ENCODE measurements around the gene CTNNA3. TPM values are rescaled to one million over a fixed set of nuclear protein-coding genes. Genes with fewer than 3 reads are reported as not detected.

The CTNNA3 gene
- total and polyA plus RNA-seq, 2 donors (not counting 1 experiment from before 2014, with no cell fraction given) = not detected

DNA sequence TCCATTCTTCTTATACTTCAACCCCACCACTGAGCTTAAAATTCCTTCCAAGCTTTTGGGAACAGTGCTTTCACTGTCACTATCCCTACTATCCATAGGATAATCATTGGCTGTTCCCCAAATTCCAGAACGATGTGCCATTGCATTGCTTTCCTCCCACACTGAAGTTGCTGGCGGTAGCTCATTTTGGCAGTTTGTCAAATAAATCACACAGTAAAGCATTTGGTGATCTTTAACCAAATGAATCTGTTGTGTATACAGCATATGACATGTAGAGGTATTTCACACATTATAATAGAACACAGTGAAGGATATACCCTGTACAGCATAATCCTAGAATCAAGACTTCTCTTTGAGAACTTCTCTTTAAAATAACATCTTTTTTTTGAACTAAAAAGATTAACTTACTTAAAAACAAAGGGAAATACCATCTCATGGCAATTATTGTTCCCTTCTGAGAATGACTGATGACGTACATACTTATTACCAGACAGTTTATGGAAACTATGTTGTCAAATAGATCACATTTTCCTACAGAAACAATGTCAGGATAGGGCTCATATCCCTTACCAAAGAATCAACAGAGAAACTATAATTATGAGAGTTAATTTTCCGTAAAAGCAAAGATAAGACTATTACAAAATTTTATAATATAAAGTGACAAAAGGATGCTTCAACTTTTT, 93.6 kb downstream of the CTNNA3 start:
- Histone ChIP-seq H3K4me3 (replicated peaks in 1 of 4; ENCODE audit: control extremely low read depth in 1 of 4, insufficient read depth in 1 of 4, low read depth in 3 of 4, low read length in 4 of 4) (no peak overlapping the region), H3K9me3 (ENCODE audit: control insufficient read depth, insufficient read depth, low read depth, low read length) (no peaks in the 10 kb centered on the region), H3K4me1 (ENCODE audit: control insufficient read depth, extremely low read depth, insufficient read depth, low read length) (peaks cover 5% of the 10 kb centered on the region), H3K4me2 (ENCODE audit: extremely low read depth, insufficient read depth, low read length) (peak overlapping the region; percentile 58), H3K27ac (ENCODE audit: insufficient read depth, low read length) (peak overlapping the region; percentile 12), H3K27me3 (ENCODE audit: control insufficient read depth, insufficient read depth, low read length) (no peaks in the 10 kb centered on the region), H3K79me2 (ENCODE audit: control insufficient read depth, insufficient read depth, low read length) (no peaks in the 10 kb centered on the region), H3K36me3 (ENCODE audit: control insufficient read depth, insufficient read depth, low read length) (no peaks in the 10 kb centered on the region), H2AFZ (ENCODE audit: low read length) (no peak overlapping the region), H4K20me1 (ENCODE audit: control insufficient read depth, extremely low read depth, insufficient read depth, low read length) (no peaks in the 10 kb centered on the region), H3K9ac (ENCODE audit: insufficient read depth, low read length) (no peak overlapping the region)
- DNase-seq (ENCODE audit: low read depth in 2 of 2) = peak; percentile 83 to 95
- TF ChIP-seq, protein P1, sequence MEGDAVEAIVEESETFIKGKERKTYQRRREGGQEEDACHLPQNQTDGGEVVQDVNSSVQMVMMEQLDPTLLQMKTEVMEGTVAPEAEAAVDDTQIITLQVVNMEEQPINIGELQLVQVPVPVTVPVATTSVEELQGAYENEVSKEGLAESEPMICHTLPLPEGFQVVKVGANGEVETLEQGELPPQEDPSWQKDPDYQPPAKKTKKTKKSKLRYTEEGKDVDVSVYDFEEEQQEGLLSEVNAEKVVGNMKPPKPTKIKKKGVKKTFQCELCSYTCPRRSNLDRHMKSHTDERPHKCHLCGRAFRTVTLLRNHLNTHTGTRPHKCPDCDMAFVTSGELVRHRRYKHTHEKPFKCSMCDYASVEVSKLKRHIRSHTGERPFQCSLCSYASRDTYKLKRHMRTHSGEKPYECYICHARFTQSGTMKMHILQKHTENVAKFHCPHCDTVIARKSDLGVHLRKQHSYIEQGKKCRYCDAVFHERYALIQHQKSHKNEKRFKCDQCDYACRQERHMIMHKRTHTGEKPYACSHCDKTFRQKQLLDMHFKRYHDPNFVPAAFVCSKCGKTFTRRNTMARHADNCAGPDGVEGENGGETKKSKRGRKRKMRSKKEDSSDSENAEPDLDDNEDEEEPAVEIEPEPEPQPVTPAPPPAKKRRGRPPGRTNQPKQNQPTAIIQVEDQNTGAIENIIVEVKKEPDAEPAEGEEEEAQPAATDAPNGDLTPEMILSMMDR (conservative IDR thresholded peaks at IDR 0.05 in 1 of 2, IDR thresholded peaks at IDR 0.05 in 1 of 2; ENCODE audit: low read depth in 1 of 2, low read length in 2 of 2) = no peak
- no peak for TF ChIP-seq EZH2 (IDR thresholded peaks at IDR 0.05; ENCODE audit: low read length, missing control alignments)

DNA sequence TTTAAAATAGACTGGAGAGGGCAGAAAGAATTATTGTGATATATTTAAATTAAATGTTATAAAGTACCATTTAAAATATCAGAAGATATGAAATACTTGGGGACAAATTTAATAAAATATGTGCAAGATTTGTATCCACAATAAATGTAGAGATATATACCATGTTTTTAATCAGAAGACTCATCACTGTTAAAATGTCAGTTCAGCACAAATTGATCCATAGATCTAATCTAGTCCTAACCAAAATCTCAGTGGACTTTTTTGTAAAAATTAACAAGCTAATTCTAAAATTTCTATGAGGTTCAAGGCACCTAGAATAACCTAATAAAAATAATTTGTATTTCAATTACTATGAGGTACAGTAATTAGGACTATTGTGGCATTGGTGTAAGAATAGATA, 96.4 kb downstream of the CTNNA3 start:
- H3K36me3 ChIP-seq (ENCODE audit: control insufficient read depth, insufficient read depth, low read length) = no peaks in the 10 kb centered on the region
- no peak overlapping the region for H3K4me3 ChIP-seq (replicated peaks in 1 of 4; ENCODE audit: control extremely low read depth in 1 of 4, insufficient read depth in 1 of 4, low read depth in 3 of 4, low read length in 4 of 4)
- no peaks in the 10 kb centered on the region for H4K20me1 ChIP-seq (ENCODE audit: control insufficient read depth, extremely low read depth, insufficient read depth, low read length)
- peaks cover 5% of the 10 kb centered on the region for H3K4me1 ChIP-seq (ENCODE audit: control insufficient read depth, extremely low read depth, insufficient read depth, low read length)
- TF ChIP-seq EZH2 (IDR thresholded peaks at IDR 0.05; ENCODE audit: low read length, missing control alignments) = no peak
- TF ChIP-seq, protein P1 (conservative IDR thresholded peaks at IDR 0.05 in 1 of 2, IDR thresholded peaks at IDR 0.05 in 1 of 2; ENCODE audit: low read depth in 1 of 2, low read length in 2 of 2) = no peak
- H3K27me3 ChIP-seq (ENCODE audit: control insufficient read depth, insufficient read depth, low read length) = no peaks in the 10 kb centered on the region
- no peaks in the 10 kb centered on the region for H3K9me3 ChIP-seq (ENCODE audit: control insufficient read depth, insufficient read depth, low read depth, low read length)
- no peak for DNase-seq (ENCODE audit: low read depth in 2 of 2)
- no peak overlapping the region for H3K4me2 ChIP-seq (ENCODE audit: extremely low read depth, insufficient read depth, low read length)
- H2AFZ ChIP-seq (ENCODE audit: low read length) = no peak overlapping the region
- H3K9ac ChIP-seq (ENCODE audit: insufficient read depth, low read length) = no peak overlapping the region
- no peak overlapping the region for H3K27ac ChIP-seq (ENCODE audit: insufficient read depth, low read length)
- no peaks in the 10 kb centered on the region for H3K79me2 ChIP-seq (ENCODE audit: control insufficient read depth, insufficient read depth, low read length)

DNA sequence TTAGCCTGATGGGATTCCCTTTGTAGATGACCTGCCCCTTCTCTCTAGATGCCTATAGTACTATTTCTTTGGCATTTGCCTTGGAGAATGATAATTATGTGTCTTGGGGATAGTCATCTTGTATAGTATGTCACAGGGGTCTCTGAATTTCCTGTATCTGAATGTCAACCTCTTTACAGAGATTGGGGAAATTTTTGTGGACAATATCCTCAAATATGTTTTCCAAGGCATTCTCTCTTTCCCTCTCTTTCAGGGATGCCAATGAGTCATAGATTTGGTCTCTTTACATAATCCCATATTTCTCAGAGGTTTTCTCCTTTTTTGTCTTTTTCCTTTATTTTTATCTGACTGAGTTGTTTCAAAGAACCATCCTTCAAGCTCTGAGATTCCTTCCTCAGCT, 99.4 kb downstream of the CTNNA3 start:
- H4K20me1 ChIP-seq (ENCODE audit: control insufficient read depth, extremely low read depth, insufficient read depth, low read length) = no peaks in the 10 kb centered on the region
- H3K27me3 ChIP-seq (ENCODE audit: control insufficient read depth, insufficient read depth, low read length) = no peaks in the 10 kb centered on the region
- no peaks in the 10 kb centered on the region for H3K4me1 ChIP-seq (ENCODE audit: control insufficient read depth, extremely low read depth, insufficient read depth, low read length)
- no peak overlapping the region for H3K4me2 ChIP-seq (ENCODE audit: extremely low read depth, insufficient read depth, low read length)
- TF ChIP-seq, protein P1 (conservative IDR thresholded peaks at IDR 0.05 in 1 of 2, IDR thresholded peaks at IDR 0.05 in 1 of 2; ENCODE audit: low read depth in 1 of 2, low read length in 2 of 2) = no peak
- TF ChIP-seq EZH2 (IDR thresholded peaks at IDR 0.05; ENCODE audit: low read length, missing control alignments) = no peak
- H3K9me3 ChIP-seq (ENCODE audit: control insufficient read depth, insufficient read depth, low read depth, low read length) = no peaks in the 10 kb centered on the region
- H3K9ac ChIP-seq (ENCODE audit: insufficient read depth, low read length) = no peak overlapping the region
- H3K36me3 ChIP-seq (ENCODE audit: control insufficient read depth, insufficient read depth, low read length) = no peaks in the 10 kb centered on the region
- H2AFZ ChIP-seq (ENCODE audit: low read length) = no peak overlapping the region
- H3K27ac ChIP-seq (ENCODE audit: insufficient read depth, low read length) = no peak overlapping the region
- H3K4me3 ChIP-seq (replicated peaks in 1 of 4; ENCODE audit: control extremely low read depth in 1 of 4, insufficient read depth in 1 of 4, low read depth in 3 of 4, low read length in 4 of 4) = no peak overlapping the region
- DNase-seq (ENCODE audit: low read depth in 2 of 2) = no peak
- H3K79me2 ChIP-seq (ENCODE audit: control insufficient read depth, insufficient read depth, low read length) = no peaks in the 10 kb centered on the region
